ENCODE data around the gene ENDOU. TPM values are rescaled to one million over a fixed set of nuclear protein-coding genes. Genes with fewer than 3 reads are reported as not detected.

The ENDOU gene
- total RNA-seq, 1 donor from 2014 or later, result not detected

DNA sequence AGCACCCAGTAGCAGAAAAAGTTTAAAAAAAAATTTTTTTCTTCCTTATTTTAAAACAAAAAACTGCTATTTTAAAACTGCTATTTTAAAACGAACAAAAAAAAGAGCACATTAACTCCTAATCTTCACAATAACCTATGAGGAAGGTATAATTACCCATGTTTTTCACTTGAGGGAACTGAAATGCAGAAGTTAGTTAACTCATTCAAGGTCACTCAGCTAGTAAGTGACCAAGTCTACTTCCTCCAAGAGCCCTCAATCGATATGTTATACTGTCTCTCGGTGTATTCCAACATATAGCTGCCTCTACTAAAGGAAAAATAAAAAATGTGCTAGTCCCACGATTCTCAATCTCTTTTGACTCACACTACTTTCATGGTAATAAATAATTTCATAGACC is 27.2 kb downstream of the ENDOU start:
- H3K27ac ChIP-seq (ENCODE audit: low read depth, low read length), result no peak overlapping the region
- FAIRE-seq, result no peak
- H2AFZ ChIP-seq (ENCODE audit: low read depth, low read length), result no peak overlapping the region
- H4K20me1 ChIP-seq (ENCODE audit: insufficient read depth, low read length), result peaks cover 10% of the 10 kb centered on the region
- Mint-ChIP-seq H3K4me3 (ENCODE audit: unreplicated experiment) (no peak overlapping the region), H3K9me3 (ENCODE audit: unreplicated experiment) (no peaks in the 10 kb centered on the region), H3K27me3 (ENCODE audit: low read depth, unreplicated experiment) (no peaks in the 10 kb centered on the region), H3K27ac (ENCODE audit: unreplicated experiment) (no peak overlapping the region), H3K4me1 (ENCODE audit: low read depth, unreplicated experiment) (no peaks in the 10 kb centered on the region), H3K36me3 (ENCODE audit: low read depth, unreplicated experiment) (peaks cover 10% of the 10 kb centered on the region)
- H3K36me3 ChIP-seq (ENCODE audit: insufficient read depth, low read length), result peaks cover 8% of the 10 kb centered on the region
- H3K9me3 ChIP-seq (ENCODE audit: insufficient read depth, low read depth, low read length), result no peaks in the 10 kb centered on the region
- H3K9ac ChIP-seq (ENCODE audit: low read length), result no peak overlapping the region
- TF ChIP-seq, protein P1, sequence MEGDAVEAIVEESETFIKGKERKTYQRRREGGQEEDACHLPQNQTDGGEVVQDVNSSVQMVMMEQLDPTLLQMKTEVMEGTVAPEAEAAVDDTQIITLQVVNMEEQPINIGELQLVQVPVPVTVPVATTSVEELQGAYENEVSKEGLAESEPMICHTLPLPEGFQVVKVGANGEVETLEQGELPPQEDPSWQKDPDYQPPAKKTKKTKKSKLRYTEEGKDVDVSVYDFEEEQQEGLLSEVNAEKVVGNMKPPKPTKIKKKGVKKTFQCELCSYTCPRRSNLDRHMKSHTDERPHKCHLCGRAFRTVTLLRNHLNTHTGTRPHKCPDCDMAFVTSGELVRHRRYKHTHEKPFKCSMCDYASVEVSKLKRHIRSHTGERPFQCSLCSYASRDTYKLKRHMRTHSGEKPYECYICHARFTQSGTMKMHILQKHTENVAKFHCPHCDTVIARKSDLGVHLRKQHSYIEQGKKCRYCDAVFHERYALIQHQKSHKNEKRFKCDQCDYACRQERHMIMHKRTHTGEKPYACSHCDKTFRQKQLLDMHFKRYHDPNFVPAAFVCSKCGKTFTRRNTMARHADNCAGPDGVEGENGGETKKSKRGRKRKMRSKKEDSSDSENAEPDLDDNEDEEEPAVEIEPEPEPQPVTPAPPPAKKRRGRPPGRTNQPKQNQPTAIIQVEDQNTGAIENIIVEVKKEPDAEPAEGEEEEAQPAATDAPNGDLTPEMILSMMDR (IDR thresholded peaks at IDR 0.05; ENCODE audit: insufficient read depth, low read depth, low read length), result no peak
- no peak for TF ChIP-seq EZH2 (IDR thresholded peaks at IDR 0.05; ENCODE audit: insufficient read depth, low read length)
- no peak for DNase-seq (ENCODE audit: low read depth)
- no peaks in the 10 kb centered on the region for H3K27me3 ChIP-seq (ENCODE audit: insufficient read depth, low read length)
- H3K79me2 ChIP-seq (ENCODE audit: insufficient read depth, low read length), result peaks cover 20% of the 10 kb centered on the region
- H3K4me1 ChIP-seq (ENCODE audit: insufficient read depth, low read length), result no peaks in the 10 kb centered on the region
- H3K4me2 ChIP-seq (ENCODE audit: low read length), result no peak overlapping the region
- H3K4me3 ChIP-seq (ENCODE audit: insufficient read depth, low read depth, low read length), result no peak overlapping the region

DNA sequence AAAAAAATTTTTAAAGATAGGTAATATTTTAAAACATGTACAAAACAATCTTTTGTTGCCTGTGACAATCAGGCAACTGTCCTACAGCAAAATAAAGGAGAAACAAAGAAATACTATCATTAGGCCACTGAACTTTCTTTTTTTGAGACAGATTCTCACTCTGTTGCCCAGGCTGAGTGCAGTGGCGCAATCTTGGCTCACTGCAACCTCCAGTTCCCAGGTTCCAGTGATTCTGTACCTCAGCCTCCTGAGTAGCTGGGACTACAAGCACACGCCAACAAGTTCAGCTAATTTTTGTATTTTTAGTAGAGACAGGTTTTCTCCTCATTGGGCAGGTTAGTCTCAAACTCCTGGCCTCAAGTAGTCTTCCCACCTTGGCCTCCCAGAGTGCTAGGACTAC is 36.1 kb downstream of the ENDOU start:
- H2AFZ ChIP-seq (ENCODE audit: low read depth, low read length), result no peak overlapping the region
- H3K27ac Mint-ChIP-seq (ENCODE audit: unreplicated experiment), result no peak overlapping the region
- no peaks in the 10 kb centered on the region for H3K79me2 ChIP-seq (ENCODE audit: insufficient read depth, low read length)
- DNase-seq (ENCODE audit: low read depth) (no peak), FAIRE-seq (no peak)
- H3K36me3 Mint-ChIP-seq (ENCODE audit: low read depth, unreplicated experiment), result peaks cover 14% of the 10 kb centered on the region
- H3K9ac ChIP-seq (ENCODE audit: low read length), result no peak overlapping the region
- H3K27me3 Mint-ChIP-seq (ENCODE audit: low read depth, unreplicated experiment), result no peaks in the 10 kb centered on the region
- H3K27me3 ChIP-seq (ENCODE audit: insufficient read depth, low read length), result no peaks in the 10 kb centered on the region
- H4K20me1 ChIP-seq (ENCODE audit: insufficient read depth, low read length), result no peaks in the 10 kb centered on the region
- H3K9me3 Mint-ChIP-seq (ENCODE audit: unreplicated experiment), result no peaks in the 10 kb centered on the region
- H3K4me3 Mint-ChIP-seq (ENCODE audit: unreplicated experiment), result no peak overlapping the region
- no peak overlapping the region for H3K27ac ChIP-seq (ENCODE audit: low read depth, low read length)
- TF ChIP-seq EZH2 (IDR thresholded peaks at IDR 0.05; ENCODE audit: insufficient read depth, low read length), result no peak
- TF ChIP-seq, protein P1 (IDR thresholded peaks at IDR 0.05; ENCODE audit: insufficient read depth, low read depth, low read length), result no peak
- H3K4me1 ChIP-seq (ENCODE audit: insufficient read depth, low read length), result no peaks in the 10 kb centered on the region
- H3K4me3 ChIP-seq (ENCODE audit: insufficient read depth, low read depth, low read length), result no peak overlapping the region
- no peak overlapping the region for H3K4me2 ChIP-seq (ENCODE audit: low read length)
- H3K9me3 ChIP-seq (ENCODE audit: insufficient read depth, low read depth, low read length), result no peaks in the 10 kb centered on the region
- H3K4me1 Mint-ChIP-seq (ENCODE audit: low read depth, unreplicated experiment), result no peaks in the 10 kb centered on the region
- peaks cover 16% of the 10 kb centered on the region for H3K36me3 ChIP-seq (ENCODE audit: insufficient read depth, low read length)

DNA sequence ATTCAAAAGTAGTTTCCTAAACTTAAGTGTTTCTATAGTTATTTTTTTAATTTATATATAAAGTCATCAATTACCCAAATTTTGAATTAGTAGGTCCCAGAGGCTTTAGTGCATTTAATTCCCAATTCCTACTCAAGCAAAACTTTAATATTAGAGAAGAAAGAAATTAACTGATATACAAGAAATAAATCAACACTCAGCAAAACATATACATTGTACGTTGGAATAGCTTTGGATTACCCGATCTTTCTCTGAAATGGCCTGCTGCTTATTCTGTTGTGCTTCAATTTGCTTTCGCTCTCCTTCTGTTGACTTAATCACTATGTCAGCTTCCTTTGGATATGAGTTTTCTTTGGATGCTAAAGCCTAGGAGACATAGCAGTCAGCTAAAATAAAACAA is 37.7 kb downstream of the ENDOU start:
- Mint-ChIP-seq H3K36me3 (ENCODE audit: low read depth, unreplicated experiment) (peaks cover 8% of the 10 kb centered on the region), H3K27me3 (ENCODE audit: low read depth, unreplicated experiment) (no peaks in the 10 kb centered on the region)
- H3K27me3 ChIP-seq (ENCODE audit: insufficient read depth, low read length), result no peaks in the 10 kb centered on the region

More for the DNA sequence above, 37.7 kb downstream of the ENDOU start:
- Mint-ChIP-seq H3K4me1 (ENCODE audit: low read depth, unreplicated experiment) (no peaks in the 10 kb centered on the region), H3K4me3 (ENCODE audit: unreplicated experiment) (no peak overlapping the region), H3K9me3 (ENCODE audit: unreplicated experiment) (no peaks in the 10 kb centered on the region), H3K27ac (ENCODE audit: unreplicated experiment) (no peak overlapping the region)
- no peak for DNase-seq (ENCODE audit: low read depth)
- Histone ChIP-seq H3K9me3 (ENCODE audit: insufficient read depth, low read depth, low read length) (no peaks in the 10 kb centered on the region), H3K4me3 (ENCODE audit: insufficient read depth, low read depth, low read length) (no peak overlapping the region), H3K27ac (ENCODE audit: low read depth, low read length) (no peak overlapping the region), H4K20me1 (ENCODE audit: insufficient read depth, low read length) (no peaks in the 10 kb centered on the region), H2AFZ (ENCODE audit: low read depth, low read length) (no peak overlapping the region), H3K79me2 (ENCODE audit: insufficient read depth, low read length) (no peaks in the 10 kb centered on the region), H3K4me2 (ENCODE audit: low read length) (no peak overlapping the region), H3K36me3 (ENCODE audit: insufficient read depth, low read length) (peaks cover 19% of the 10 kb centered on the region), H3K9ac (ENCODE audit: low read length) (no peak overlapping the region), H3K4me1 (ENCODE audit: insufficient read depth, low read length) (no peaks in the 10 kb centered on the region)
- no peak for FAIRE-seq
- no peak for TF ChIP-seq EZH2 (IDR thresholded peaks at IDR 0.05; ENCODE audit: insufficient read depth, low read length)
- TF ChIP-seq, protein P1 (IDR thresholded peaks at IDR 0.05; ENCODE audit: insufficient read depth, low read depth, low read length), result no peak

All from astrocyte (in vitro differentiated cells and primary cell).